Upper lobe of left lung (tissue), 6 donors: ENCODE measurements around the gene COG5. TPM values are rescaled to one million over a fixed set of nuclear protein-coding genes. Genes with fewer than 3 reads are reported as not detected.
"Not testable (repeated sequence)": the region's sequence is repeated elsewhere in the genome, so short reads cannot be mapped to it uniquely, and the experiment has no call there.

Experiments
- ATAC-seq, 2 donors: fragments of 200-7000 bp; cut with Tn5 transposase; one replicate each; pipeline ENCODE4 v1.9.1; 2022; ENCODE audit warnings: mild to moderate bottlenecking in 2 of 2, moderate library complexity in 2 of 2; ENCODE audit not compliant: low FRiP score in 2 of 2
- DNase-seq, 2 donors: peaks; one replicate each; pipeline ENCODE4 v3.0.0-alpha.2; 2019 to 2020
- H3K27ac ChIP-seq, 4 donors: fragments of 200-600 bp; sonication (generic); one replicate each; pipeline ENCODE4 v1.5.1; 2016 to 2019
- H3K27me3 ChIP-seq, 4 donors: fragments of 200-600 bp; sonication (generic); one replicate each; pipeline ENCODE4 v1.5.1; 2017 to 2019
- H3K36me3 ChIP-seq, 4 donors: fragments of 200-600 bp; sonication (generic); one replicate each; pipeline ENCODE4 v1.5.1; 2016 to 2019
- H3K4me1 ChIP-seq, 4 donors: fragments of 200-600 bp; sonication (generic); one replicate each; pipeline ENCODE4 v1.5.1; 2018 to 2019
- H3K4me3 ChIP-seq, 4 donors: fragments of 200-600 bp; sonication (generic); one replicate each; pipeline ENCODE4 v1.5.1; 2017 to 2019; ENCODE audit warnings: mild to moderate bottlenecking in 2 of 4, moderate library complexity in 1 of 4
- H3K9me3 ChIP-seq, 4 donors: fragments of 200-600 bp; sonication (generic); one replicate each; pipeline ENCODE4 v1.5.1; 2018 to 2019
- CTCF ChIP-seq, 6 experiments: fragments of 450-650 bp in 4 of 6; fragments of 200-600 bp in 2 of 6; sonication (generic) in 2 of 6; IDR thresholded peaks; one replicate each; pipeline ENCODE4 v1.5.1; 2016 to 2019; ENCODE audit warnings: antibody characterized with exemption in 6 of 6
- EP300 ChIP-seq, 4 donors: sonication (generic); formaldehyde crosslinking; IDR thresholded peaks; one replicate each; pipeline ENCODE4 v1.5.1; 2017; ENCODE audit warnings: antibody characterized with exemption in 4 of 4, control low read depth in 2 of 4
- POLR2A ChIP-seq, 4 donors: fragments of 450-650 bp; IDR thresholded peaks; one replicate each; pipeline ENCODE4 v1.5.1; 2016 to 2017; ENCODE audit warnings: antibody characterized with exemption in 4 of 4, mild to moderate bottlenecking in 2 of 4
- POLR2AphosphoS5 ChIP-seq, 2 donors: sonication (generic); formaldehyde crosslinking; IDR thresholded peaks; one replicate each; pipeline ENCODE4 v1.5.1; 2017; ENCODE audit warnings: antibody characterized with exemption in 2 of 2
- WGBS, 2 donors: methylation state at CpG; one replicate each; pipeline ENCODE4 v1.1.5; 2017 to 2018; 5-methylcytosine and 5-hydroxymethylcytosine counted together
- total RNA-seq, 6 donors: library from RNA; depleted of rRNA in 4 of 6; stranded (reverse); fragments of >200 nt in 4 of 6; gene quantifications; one replicate each; pipeline versions ENCODE4 v1.1.0 to v1.2.1, GENCODE V29; 2016 to 2021
- donor health status: DM: no; HTN: no; CAD: no; lungs with moderate emphysema.
- donor health status: DM: no; HTN: yes; CAD: no; lungs with severe emphysema.

COG5 gene
- total RNA-seq, 6 donors from 2014 or later, result 31.6 to 88.0 (median 50.5) TPM

- no peak for DNase-seq
- Histone ChIP-seq H3K27ac (no peak overlapping the region), H3K9me3 (no peaks in the 10 kb centered on the region), H3K36me3 (no peaks in the 10 kb centered on the region), H3K4me1 (no peaks in the 10 kb centered on the region), H3K4me3 (no peak overlapping the region), H3K27me3 (no peaks in the 10 kb centered on the region)
- no peak for TF ChIP-seq CTCF (IDR thresholded peaks at IDR 0.05)
- no peak for TF ChIP-seq POLR2AphosphoS5 (IDR thresholded peaks at IDR 0.05)
- TF ChIP-seq EP300 (IDR thresholded peaks at IDR 0.05), result no peak
- no peak for TF ChIP-seq POLR2A (IDR thresholded peaks at IDR 0.05)
- no peak for ATAC-seq
- 89 to 91% methylated on average over 5 of the region's 5 CpGs for whole genome bisulfite sequencing, 2 donors
Measured at GRCh38 chr7:107162475-107162874, 401.2 kb downstream of the COG5 start.

- ATAC-seq (no peak), DNase-seq (no peak)
- TF ChIP-seq POLR2AphosphoS5 (IDR thresholded peaks at IDR 0.05) (no peak), EP300 (IDR thresholded peaks at IDR 0.05) (no peak), CTCF (IDR thresholded peaks at IDR 0.05) (no peak), POLR2A (IDR thresholded peaks at IDR 0.05) (no peak)
- H3K4me3 ChIP-seq, result no peak overlapping the region
- no peaks in the 10 kb centered on the region for H3K9me3 ChIP-seq
- H3K27ac ChIP-seq, result no peak overlapping the region
- no peaks in the 10 kb centered on the region for H3K36me3 ChIP-seq
- no peaks in the 10 kb centered on the region for H3K27me3 ChIP-seq
- no peaks in the 10 kb centered on the region for H3K4me1 ChIP-seq
- WGBS, 2 donors, result 87 to 88% methylated on average over 3 of the region's 3 CpGs
Measured at GRCh38 chr7:107161415-107161814, 402.3 kb downstream of the COG5 start.

GRCh38 chr7:107160389-107160788 lies 403.3 kb downstream of the COG5 start:
- Histone ChIP-seq H3K27me3 (no peaks in the 10 kb centered on the region), H3K4me3 (no peak overlapping the region), H3K4me1 (no peaks in the 10 kb centered on the region), H3K36me3 (no peaks in the 10 kb centered on the region), H3K9me3 (no peaks in the 10 kb centered on the region), H3K27ac (no peak overlapping the region)
- ATAC-seq (no peak), DNase-seq (no peak)
- TF ChIP-seq EP300 (IDR thresholded peaks at IDR 0.05), result no peak
- TF ChIP-seq CTCF (IDR thresholded peaks at IDR 0.05), result no peak
- no peak for TF ChIP-seq POLR2A (IDR thresholded peaks at IDR 0.05)
- no peak for TF ChIP-seq POLR2AphosphoS5 (IDR thresholded peaks at IDR 0.05)
- 46 to 69% methylated on average over 2 of the region's 2 CpGs for WGBS, 2 donors

GRCh38 chr7:107158028-107158427 lies 405.7 kb downstream of the COG5 start:
- H3K4me3 ChIP-seq, result no peak overlapping the region
- 91 to 96% methylated on average over 2 of the region's 2 CpGs for WGBS, 2 donors
- H3K9me3 ChIP-seq, result no peaks in the 10 kb centered on the region
- no peaks in the 10 kb centered on the region for H3K36me3 ChIP-seq
- H3K4me1 ChIP-seq, result no peaks in the 10 kb centered on the region
- no peak for ATAC-seq
- no peak for DNase-seq
- TF ChIP-seq EP300 (IDR thresholded peaks at IDR 0.05), result no peak
- TF ChIP-seq POLR2AphosphoS5 (IDR thresholded peaks at IDR 0.05), result no peak
- TF ChIP-seq CTCF (IDR thresholded peaks at IDR 0.05), result no peak
- no peak for TF ChIP-seq POLR2A (IDR thresholded peaks at IDR 0.05)
- no peaks in the 10 kb centered on the region for H3K27me3 ChIP-seq
- no peak overlapping the region for H3K27ac ChIP-seq

- H3K36me3 ChIP-seq, result no peaks in the 10 kb centered on the region
- no peaks in the 10 kb centered on the region for H3K4me1 ChIP-seq
- H3K9me3 ChIP-seq, result no peaks in the 10 kb centered on the region
- no peak overlapping the region for H3K4me3 ChIP-seq
- H3K27ac ChIP-seq, result no peak overlapping the region
- WGBS, 2 donors, result 89 to 94% methylated on average over 7 of the region's 7 CpGs
- ATAC-seq, result no peak
- no peaks in the 10 kb centered on the region for H3K27me3 ChIP-seq
- no peak for DNase-seq
- TF ChIP-seq POLR2A (IDR thresholded peaks at IDR 0.05) (no peak), EP300 (IDR thresholded peaks at IDR 0.05) (no peak), POLR2AphosphoS5 (IDR thresholded peaks at IDR 0.05) (no peak), CTCF (IDR thresholded peaks at IDR 0.05) (no peak)
Measured at GRCh38 chr7:107157091-107157490, 406.6 kb downstream of the COG5 start.

GRCh38 chr7:107155726-107156125 lies 408.0 kb downstream of the COG5 start:
- H3K9me3 ChIP-seq, H3K4me3 ChIP-seq, H3K36me3 ChIP-seq, ATAC-seq, H3K27ac ChIP-seq, H3K27me3 ChIP-seq, DNase-seq, H3K4me1 ChIP-seq: not testable (repeated sequence)
- WGBS, 2 donors, result 96 to 100% methylated on average over 3 of the region's 3 CpGs
